ENCODE measurements around the gene CD2BP2. TPM values are rescaled to one million over a fixed set of nuclear protein-coding genes. Genes with fewer than 3 reads are reported as not detected.
A peak's percentile ranks its signal among the peaks of the same experiment; 100 is the strongest.

CD2BP2 gene
- total and polyA plus RNA-seq, 2 of the 13 experiments (the other 11 are each of a cell fraction or from before 2014, with no cell fraction given) = 24.9 to 54.6 TPM

DNA sequence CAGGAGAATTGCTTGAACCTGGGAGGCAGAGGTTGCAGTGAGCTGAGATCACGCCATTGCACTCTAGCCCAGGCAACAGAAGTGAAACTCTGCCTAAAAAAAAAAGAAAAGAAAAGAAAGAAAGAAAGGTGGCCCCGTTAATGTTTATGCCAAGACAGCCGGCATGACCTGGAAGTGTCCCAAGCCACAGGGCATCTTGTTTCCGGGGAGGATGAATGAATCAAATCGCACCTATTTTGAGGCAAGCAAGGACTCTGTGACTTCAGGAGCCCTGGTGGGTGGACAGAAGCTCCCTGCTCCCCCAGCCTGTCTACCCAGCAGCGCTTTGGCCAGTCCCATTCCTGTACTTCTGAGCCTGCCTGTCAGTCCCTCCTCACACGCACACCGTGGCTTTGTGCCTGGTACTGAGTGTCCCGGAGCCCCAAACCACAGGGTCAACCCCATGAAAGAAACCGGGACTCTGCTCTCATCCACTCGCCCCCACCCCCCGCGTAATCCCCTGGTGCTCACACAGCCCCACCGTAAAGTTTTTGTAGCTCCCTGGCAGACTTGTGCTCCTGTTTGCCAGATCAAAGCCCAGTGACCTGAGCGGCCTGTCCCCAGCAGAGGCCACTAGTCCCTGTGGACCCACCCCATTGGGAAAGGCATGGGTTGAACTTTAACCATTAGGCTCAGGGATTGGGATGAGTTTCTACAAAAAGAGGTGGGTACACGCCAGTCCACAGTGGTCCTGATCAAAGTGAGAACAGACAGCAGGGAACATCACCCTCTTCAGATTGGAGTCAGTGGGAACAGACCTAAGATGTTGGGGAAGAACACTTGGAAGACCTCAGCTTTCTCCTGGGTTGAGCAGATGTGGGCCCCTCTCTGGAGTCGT lies 19.3 kb downstream of the CD2BP2 start (continued):
- TF ChIP-seq ZNF749 (CRISPR knock-in tag; IDR thresholded peaks at IDR 0.05; ENCODE audit: borderline replicate concordance) (peak; percentile 24; the same call in 1 of the 2 replicates), ZNF674 (CRISPR knock-in tag; IDR thresholded peaks at IDR 0.05; ENCODE audit: low read depth) (no peak), U2AF1 (optimal IDR thresholded peaks at IDR 0.05; ENCODE audit: low read depth, low read length) (no peak), TGIF2 (CRISPR knock-in tag; IDR thresholded peaks at IDR 0.05) (peak; percentile 61; the same call in 1 of the 2 replicates), YY1 (IDR thresholded peaks at IDR 0.05; ENCODE audit: insufficient read depth, insufficient replicate concordance, low read depth, low read length) (peak; percentile 6), KLF13 (CRISPR knock-in tag; IDR thresholded peaks at IDR 0.05) (no peak), FOXJ3 (CRISPR knock-in tag; IDR thresholded peaks at IDR 0.05; ENCODE audit: borderline replicate concordance) (0 out of 2 replicates have a peak, but pooled peaks have one; percentile 37), ZNF652 (CRISPR knock-in tag; IDR thresholded peaks at IDR 0.05; ENCODE audit: borderline replicate concordance, low read depth) (peak; percentile 79; the same call in 1 of the 2 replicates), ZNF343 (CRISPR knock-in tag; IDR thresholded peaks at IDR 0.05) (no peak), SRSF4 (IDR thresholded peaks at IDR 0.05; ENCODE audit: low read depth, low read length, poor library complexity, severe bottlenecking) (no peak), RAD21 (CRISPR knock-in tag; IDR thresholded peaks at IDR 0.05) (no peak), CENPX (CRISPR knock-in tag; IDR thresholded peaks at IDR 0.05) (no peak), GPN1 (CRISPR knock-in tag; IDR thresholded peaks at IDR 0.05; ENCODE audit: borderline replicate concordance) (no peak), ETV6 (CRISPR knock-in tag; conservative IDR thresholded peaks at IDR 0.05) (no peak), ZNF24 (IDR thresholded peaks at IDR 0.05) (no peak), ZNF44 (CRISPR knock-in tag; IDR thresholded peaks at IDR 0.05) (no peak; the same call in 1 of the 2 replicates)
- TF ChIP-seq, protein P1, sequence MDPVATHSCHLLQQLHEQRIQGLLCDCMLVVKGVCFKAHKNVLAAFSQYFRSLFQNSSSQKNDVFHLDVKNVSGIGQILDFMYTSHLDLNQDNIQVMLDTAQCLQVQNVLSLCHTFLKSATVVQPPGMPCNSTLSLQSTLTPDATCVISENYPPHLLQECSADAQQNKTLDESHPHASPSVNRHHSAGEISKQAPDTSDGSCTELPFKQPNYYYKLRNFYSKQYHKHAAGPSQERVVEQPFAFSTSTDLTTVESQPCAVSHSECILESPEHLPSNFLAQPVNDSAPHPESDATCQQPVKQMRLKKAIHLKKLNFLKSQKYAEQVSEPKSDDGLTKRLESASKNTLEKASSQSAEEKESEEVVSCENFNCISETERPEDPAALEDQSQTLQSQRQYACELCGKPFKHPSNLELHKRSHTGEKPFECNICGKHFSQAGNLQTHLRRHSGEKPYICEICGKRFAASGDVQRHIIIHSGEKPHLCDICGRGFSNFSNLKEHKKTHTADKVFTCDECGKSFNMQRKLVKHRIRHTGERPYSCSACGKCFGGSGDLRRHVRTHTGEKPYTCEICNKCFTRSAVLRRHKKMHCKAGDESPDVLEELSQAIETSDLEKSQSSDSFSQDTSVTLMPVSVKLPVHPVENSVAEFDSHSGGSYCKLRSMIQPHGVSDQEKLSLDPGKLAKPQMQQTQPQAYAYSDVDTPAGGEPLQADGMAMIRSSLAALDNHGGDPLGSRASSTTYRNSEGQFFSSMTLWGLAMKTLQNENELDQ (CRISPR knock-in tag; IDR thresholded peaks at IDR 0.05; ENCODE audit: borderline replicate concordance) = no peak
- TF ChIP-seq, protein P2, sequence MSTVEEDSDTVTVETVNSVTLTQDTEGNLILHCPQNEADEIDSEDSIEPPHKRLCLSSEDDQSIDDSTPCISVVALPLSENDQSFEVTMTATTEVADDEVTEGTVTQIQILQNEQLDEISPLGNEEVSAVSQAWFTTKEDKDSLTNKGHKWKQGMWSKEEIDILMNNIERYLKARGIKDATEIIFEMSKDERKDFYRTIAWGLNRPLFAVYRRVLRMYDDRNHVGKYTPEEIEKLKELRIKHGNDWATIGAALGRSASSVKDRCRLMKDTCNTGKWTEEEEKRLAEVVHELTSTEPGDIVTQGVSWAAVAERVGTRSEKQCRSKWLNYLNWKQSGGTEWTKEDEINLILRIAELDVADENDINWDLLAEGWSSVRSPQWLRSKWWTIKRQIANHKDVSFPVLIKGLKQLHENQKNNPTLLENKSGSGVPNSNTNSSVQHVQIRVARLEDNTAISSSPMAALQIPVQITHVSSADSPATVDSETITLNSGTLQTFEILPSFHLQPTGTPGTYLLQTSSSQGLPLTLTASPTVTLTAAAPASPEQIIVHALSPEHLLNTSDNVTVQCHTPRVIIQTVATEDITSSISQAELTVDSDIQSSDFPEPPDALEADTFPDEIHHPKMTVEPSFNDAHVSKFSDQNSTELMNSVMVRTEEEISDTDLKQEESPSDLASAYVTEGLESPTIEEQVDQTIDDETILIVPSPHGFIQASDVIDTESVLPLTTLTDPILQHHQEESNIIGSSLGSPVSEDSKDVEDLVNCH (CRISPR knock-in tag; IDR thresholded peaks at IDR 0.05) = no peak
- TF ChIP-seq, protein P3, sequence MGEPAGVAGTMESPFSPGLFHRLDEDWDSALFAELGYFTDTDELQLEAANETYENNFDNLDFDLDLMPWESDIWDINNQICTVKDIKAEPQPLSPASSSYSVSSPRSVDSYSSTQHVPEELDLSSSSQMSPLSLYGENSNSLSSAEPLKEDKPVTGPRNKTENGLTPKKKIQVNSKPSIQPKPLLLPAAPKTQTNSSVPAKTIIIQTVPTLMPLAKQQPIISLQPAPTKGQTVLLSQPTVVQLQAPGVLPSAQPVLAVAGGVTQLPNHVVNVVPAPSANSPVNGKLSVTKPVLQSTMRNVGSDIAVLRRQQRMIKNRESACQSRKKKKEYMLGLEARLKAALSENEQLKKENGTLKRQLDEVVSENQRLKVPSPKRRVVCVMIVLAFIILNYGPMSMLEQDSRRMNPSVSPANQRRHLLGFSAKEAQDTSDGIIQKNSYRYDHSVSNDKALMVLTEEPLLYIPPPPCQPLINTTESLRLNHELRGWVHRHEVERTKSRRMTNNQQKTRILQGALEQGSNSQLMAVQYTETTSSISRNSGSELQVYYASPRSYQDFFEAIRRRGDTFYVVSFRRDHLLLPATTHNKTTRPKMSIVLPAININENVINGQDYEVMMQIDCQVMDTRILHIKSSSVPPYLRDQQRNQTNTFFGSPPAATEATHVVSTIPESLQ (CRISPR knock-in tag; conservative IDR thresholded peaks at IDR 0.05) = no peak
- TF ChIP-seq, protein P4, sequence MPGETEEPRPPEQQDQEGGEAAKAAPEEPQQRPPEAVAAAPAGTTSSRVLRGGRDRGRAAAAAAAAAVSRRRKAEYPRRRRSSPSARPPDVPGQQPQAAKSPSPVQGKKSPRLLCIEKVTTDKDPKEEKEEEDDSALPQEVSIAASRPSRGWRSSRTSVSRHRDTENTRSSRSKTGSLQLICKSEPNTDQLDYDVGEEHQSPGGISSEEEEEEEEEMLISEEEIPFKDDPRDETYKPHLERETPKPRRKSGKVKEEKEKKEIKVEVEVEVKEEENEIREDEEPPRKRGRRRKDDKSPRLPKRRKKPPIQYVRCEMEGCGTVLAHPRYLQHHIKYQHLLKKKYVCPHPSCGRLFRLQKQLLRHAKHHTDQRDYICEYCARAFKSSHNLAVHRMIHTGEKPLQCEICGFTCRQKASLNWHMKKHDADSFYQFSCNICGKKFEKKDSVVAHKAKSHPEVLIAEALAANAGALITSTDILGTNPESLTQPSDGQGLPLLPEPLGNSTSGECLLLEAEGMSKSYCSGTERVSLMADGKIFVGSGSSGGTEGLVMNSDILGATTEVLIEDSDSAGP (CRISPR knock-in tag; IDR thresholded peaks at IDR 0.05; ENCODE audit: borderline replicate concordance) = peak; percentile 83
